Heart left ventricle (tissue), 16 donors: ENCODE data around the gene PTPMT1. TPM values are rescaled to one million over a fixed set of nuclear protein-coding genes. Genes with fewer than 3 reads are reported as not detected.

ENCODE experiments used
- ATAC-seq, 4 donors: fragments of 200-7000 bp; cut with Tn5 transposase; one replicate each; pipeline ENCODE4 v1.9.1; 2020 to 2022; ENCODE audit warnings: moderate library complexity in 4 of 4, mild to moderate bottlenecking in 3 of 4, moderate number of reproducible peaks in 1 of 4
- DNase-seq, 5 donors: peaks; one replicate each; pipeline ENCODE4 v3.0.0-alpha.2; 2020
- H3K27ac ChIP-seq, 12 donors: fragments of 200-600 bp; sonication (generic) in 4 of 12; one replicate each; pipeline versions ENCODE4 v1.5.0 to v1.8.0; 2016 to 2022; ENCODE audit warnings: mild to moderate bottlenecking in 2 of 12
- H3K27me3 ChIP-seq, 9 donors: fragments of 200-600 bp; sonication (generic) in 2 of 9; one replicate each; pipeline versions ENCODE4 v1.5.1 to v1.8.0; 2016 to 2022; ENCODE audit warnings: mild to moderate bottlenecking in 3 of 9
- H3K36me3 ChIP-seq, 9 donors: fragments of 200-600 bp; sonication (generic) in 2 of 9; one replicate each; pipeline versions ENCODE4 v1.5.0 to v1.8.0; 2018 to 2022; ENCODE audit warnings: mild to moderate bottlenecking in 2 of 9
- H3K4me1 ChIP-seq, 12 donors: fragments of 200-600 bp; sonication (generic) in 4 of 12; one replicate each; pipeline versions ENCODE4 v1.5.0 to v1.8.0; 2016 to 2022; ENCODE audit warnings: mild to moderate bottlenecking in 3 of 12
- H3K4me3 ChIP-seq, 12 donors: fragments of 200-600 bp; sonication (generic) in 4 of 12; one replicate each; pipeline versions ENCODE4 v1.5.0 to v1.8.0; 2017 to 2022; ENCODE audit warnings: mild to moderate bottlenecking in 9 of 12, moderate library complexity in 4 of 12
- H3K9me3 ChIP-seq, 12 donors: fragments of 200-600 bp; sonication (generic) in 4 of 12; one replicate each; pipeline versions ENCODE4 v1.5.0 to v1.8.0; 2016 to 2022; ENCODE audit warnings: mild to moderate bottlenecking in 1 of 12
- POLR2A ChIP-seq, 2 donors: fragments of 450-650 bp; IDR thresholded peaks; one replicate each; pipeline ENCODE4 v1.6.1; 2017; ENCODE audit warnings: antibody characterized with exemption in 2 of 2, mild to moderate bottlenecking in 2 of 2, moderate library complexity in 2 of 2
- WGBS, 4 donors: extraction: QIAGEN DNeasy Blood & Tissue Kit in 2 of 4; methylation state at CpG; one replicate each; pipeline versions ENCODE4 v1.1.5 to v1.1.7; 2013 to 2018; 5-methylcytosine and 5-hydroxymethylcytosine counted together
- intact Hi-C, 10 donors: fragments of 100-400 bp; cut with DNase I; formaldehyde crosslinking; loops; one replicate each; pipeline versions ENCODE4 v1.11.1 to v1.14.2; 2022
- polyA plus RNA-seq, 2 donors: library from polyadenylated mRNA; stranded (reverse); fragments of 200-250 nt; gene quantifications; one replicate each; pipeline ENCODE4 v1.2.3, GENCODE V29; 2013
- total RNA-seq, 9 donors: library from RNA; depleted of rRNA in 2 of 9; stranded (reverse); fragments of >200 nt in 2 of 9; fragmentation: NEBNext Ultra II Directional in 3 of 9; extraction: Animal tissue kit (Norgen Biotek cat#: 25700) in 3 of 9; gene quantifications; one replicate each; pipeline versions ENCODE4 v1.1.0 to v1.2.4, GENCODE V29; 2016 to 2023
- TF ChIP-seq, protein P1 (sequence below), 12 donors: fragments of 200-600 bp; sonication (generic) in 4 of 12; IDR thresholded peaks; one replicate each; pipeline versions ENCODE4 v1.5.0 to v1.8.0; 2018 to 2022; ENCODE audit warnings: antibody characterized with exemption in 12 of 12, mild to moderate bottlenecking in 5 of 12
- donor health status: ischemic (EF 13 %, LVEDD 7.1; RV severe dilation, severe dysfunction).
- donor health status: healthy with polysubstance abuse.
- donor health status: DM: no; HTN: yes; CAD: no.
- donor health status: DM: no; HTN: no; CAD: no.
- donor health status: ischemic (EF 25% LVEDD 6.9; RV normal size, moderate dysfunction).
- donor health status: ischemic (EF 25% LVEDD 5.7; RV mildly dilated, moderate dysfunction).
- donor health status: healthy.
- donor health status: DM: yes; HTN: yes; CAD: no.
- donor health status: ischemic (EF 35%, LVEDD 5.7; RV mildly dilated, moderate dysfunction).
- donor health status: nonischemic (EF 11% LVEDD 7.7; RV severe dilation, severe dysfunction).
- donor health status: DM: yes; HTN: yes; CAD: no.
- donor health status: PGD.
- donor health status: ischemic (EF 29% LVEDD 5.4; RV normal size, mild dysfunction).
- donor health status: nonischemic (EF 23%, LVEDD 6.1; RV moderate dilation, normal function).

Gene PTPMT1
- total and polyA plus RNA-seq, 11 donors = 17.4 to 77.4 (median 24.5) TPM

DNA sequence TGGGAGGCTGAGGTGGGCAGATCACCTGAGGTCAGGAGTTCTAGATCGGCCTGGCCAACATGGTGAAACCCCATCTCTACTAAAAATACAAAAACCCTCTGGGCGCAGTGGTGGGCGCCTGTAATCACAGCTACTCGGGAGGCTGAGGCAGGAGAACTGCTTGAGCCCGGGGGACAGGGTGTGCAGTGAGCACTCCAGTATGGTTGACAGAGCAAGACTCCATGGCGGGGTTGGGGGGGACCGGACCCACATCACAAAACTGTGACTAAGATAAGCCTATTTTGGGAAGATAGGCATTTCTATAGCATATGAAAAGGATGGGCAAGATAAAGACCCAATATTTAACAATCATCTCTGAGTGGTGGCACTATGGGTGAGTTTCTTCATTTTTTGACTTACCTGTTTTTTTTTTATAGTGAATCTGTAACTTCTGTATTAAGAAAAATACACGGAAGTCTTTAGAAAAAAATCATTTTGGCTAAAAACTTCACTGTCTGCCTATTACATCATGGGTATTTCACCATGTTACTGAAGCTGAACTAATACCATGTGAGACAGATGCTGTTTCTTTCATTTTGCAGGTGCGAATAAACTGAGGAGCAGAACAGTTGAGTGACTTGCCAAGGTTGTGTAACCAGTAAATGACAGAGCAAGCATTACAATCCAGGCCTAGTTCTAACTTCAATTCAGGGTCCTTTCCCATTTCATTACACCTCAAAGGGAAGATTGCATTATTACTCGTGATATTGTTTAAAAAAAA lies 14.9 kb upstream of the PTPMT1 start:
- no peak for TF ChIP-seq POLR2A (IDR thresholded peaks at IDR 0.05)
- TF ChIP-seq, protein P1, sequence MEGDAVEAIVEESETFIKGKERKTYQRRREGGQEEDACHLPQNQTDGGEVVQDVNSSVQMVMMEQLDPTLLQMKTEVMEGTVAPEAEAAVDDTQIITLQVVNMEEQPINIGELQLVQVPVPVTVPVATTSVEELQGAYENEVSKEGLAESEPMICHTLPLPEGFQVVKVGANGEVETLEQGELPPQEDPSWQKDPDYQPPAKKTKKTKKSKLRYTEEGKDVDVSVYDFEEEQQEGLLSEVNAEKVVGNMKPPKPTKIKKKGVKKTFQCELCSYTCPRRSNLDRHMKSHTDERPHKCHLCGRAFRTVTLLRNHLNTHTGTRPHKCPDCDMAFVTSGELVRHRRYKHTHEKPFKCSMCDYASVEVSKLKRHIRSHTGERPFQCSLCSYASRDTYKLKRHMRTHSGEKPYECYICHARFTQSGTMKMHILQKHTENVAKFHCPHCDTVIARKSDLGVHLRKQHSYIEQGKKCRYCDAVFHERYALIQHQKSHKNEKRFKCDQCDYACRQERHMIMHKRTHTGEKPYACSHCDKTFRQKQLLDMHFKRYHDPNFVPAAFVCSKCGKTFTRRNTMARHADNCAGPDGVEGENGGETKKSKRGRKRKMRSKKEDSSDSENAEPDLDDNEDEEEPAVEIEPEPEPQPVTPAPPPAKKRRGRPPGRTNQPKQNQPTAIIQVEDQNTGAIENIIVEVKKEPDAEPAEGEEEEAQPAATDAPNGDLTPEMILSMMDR (IDR thresholded peaks at IDR 0.05) = no peak
- ATAC-seq = no peak
- Histone ChIP-seq H3K27ac (peak overlapping the region in 5 of 12 donors; percentile 5 to 95 (median 86)), H3K27me3 (no peaks in the 10 kb centered on the region), H3K36me3 (peaks cover 0 to 9% (median 0%) of the 10 kb centered on the region in 9 donors), H3K9me3 (no peaks in the 10 kb centered on the region), H3K4me1 (peaks cover 6 to 63% (median 29%) of the 10 kb centered on the region in 12 donors), H3K4me3 (peak overlapping the region in 1 of 12 donors; percentile 86)
- intact Hi-C loops = loop anchor here in 6 of 10 donors (5.0 to 10.0 kb wide), 7 partner anchors 33 to 83 kb away; no protein-coding TSS in a partner anchor
- no peak for DNase-seq
- 80 to 89% (median 86%) methylated on average over 10 of the region's 10 CpGs for WGBS, 4 donors

DNA sequence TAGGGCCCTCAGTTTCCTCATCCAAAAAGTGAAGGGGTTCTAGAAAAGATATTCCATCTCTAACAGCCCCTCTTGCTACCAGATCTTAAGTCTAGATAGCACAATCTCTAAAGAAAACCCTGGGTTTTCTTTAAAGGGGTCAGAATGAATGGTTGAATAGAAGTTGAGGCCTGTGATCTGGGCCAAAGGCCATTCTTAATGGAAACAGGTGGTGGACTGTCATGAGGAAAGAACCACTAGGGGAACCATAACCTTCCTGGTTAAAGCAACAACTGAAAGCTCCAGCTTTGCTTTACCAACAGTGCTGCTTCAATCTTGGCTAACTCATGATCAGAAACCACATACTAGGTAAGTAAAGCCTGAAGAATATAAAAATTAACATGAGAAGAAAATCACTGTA lies 14.3 kb upstream of the PTPMT1 start:
- peak overlapping the region in 6 of 12 donors; percentile 84 to 98 (median 92) for H3K4me3 ChIP-seq
- H3K36me3 ChIP-seq = peaks cover 0 to 9% (median 0%) of the 10 kb centered on the region in 9 donors
- H3K9me3 ChIP-seq = no peaks in the 10 kb centered on the region
- DNase-seq = no peak
- H3K4me1 ChIP-seq = peaks cover 6 to 63% (median 29%) of the 10 kb centered on the region in 12 donors
- TF ChIP-seq POLR2A (IDR thresholded peaks at IDR 0.05) = no peak
- TF ChIP-seq, protein P1 (IDR thresholded peaks at IDR 0.05) = peak in 7 of 12 donors; percentile 14 to 37 (median 22)
- H3K27ac ChIP-seq = peak overlapping the region in 6 of 12 donors; percentile 5 to 95 (median 86)
- no peak for ATAC-seq
- no peaks in the 10 kb centered on the region for H3K27me3 ChIP-seq
- intact Hi-C loops = loop anchor here in 6 of 10 donors (5.0 to 10.0 kb wide), 7 partner anchors 34 to 84 kb away; no protein-coding TSS in a partner anchor

DNA sequence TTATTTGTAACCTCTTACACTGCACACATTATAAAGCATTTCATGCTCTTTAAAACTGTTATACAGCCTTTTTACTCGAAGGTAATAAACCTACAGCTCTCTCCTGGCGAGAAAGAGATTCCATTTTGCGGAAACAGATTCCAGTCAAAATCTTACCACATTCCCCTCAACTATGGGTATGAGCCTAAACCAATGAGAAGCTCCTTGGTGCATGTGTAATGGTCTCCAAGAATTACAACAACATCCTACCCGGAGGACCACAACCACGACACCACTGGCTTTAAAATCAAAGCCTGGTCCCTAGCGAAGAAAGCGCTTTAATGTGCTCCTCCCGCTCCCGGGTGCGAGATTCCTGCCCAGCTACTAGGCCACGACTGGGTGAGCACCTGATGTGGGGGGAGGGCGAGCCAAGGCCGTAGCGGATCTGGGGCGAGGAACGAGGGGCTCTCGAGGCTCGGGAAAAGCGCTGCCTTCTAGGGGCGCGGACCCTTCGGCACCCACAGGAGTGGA lies 13.3 kb upstream of the PTPMT1 start:
- H3K27me3 ChIP-seq = no peaks in the 10 kb centered on the region
- H3K27ac ChIP-seq = peak overlapping the region; percentile 81 to 96 (median 91)
- peak in 3 of 4 donors; percentile 8 to 20 (median 11) for ATAC-seq
- H3K4me1 ChIP-seq = peaks cover 6 to 56% (median 29%) of the 10 kb centered on the region in 12 donors
- peaks cover 0 to 9% (median 0%) of the 10 kb centered on the region in 9 donors for H3K36me3 ChIP-seq
- no peaks in the 10 kb centered on the region for H3K9me3 ChIP-seq
- intact Hi-C loops = loop anchor here in 6 of 10 donors (2.0 to 10.0 kb wide), 9 partner anchors 27 to 125 kb away; partner anchors contain the start of genes KBTBD4 (in 1 of the 6), NDUFS3 (in 1 of the 6) and PSMC3 (in 1 of the 6)
- DNase-seq = peak in 1 of 5 donors; percentile 19
- H3K4me3 ChIP-seq = peak overlapping the region; percentile 68 to 100 (median 90)
- no peak for TF ChIP-seq POLR2A (IDR thresholded peaks at IDR 0.05)
- TF ChIP-seq, protein P1 (IDR thresholded peaks at IDR 0.05) = no peak
- 3 to 5% (median 4%) methylated on average over 14 to 22 of the region's 22 CpGs for WGBS, 4 donors
